ENCODE data around the gene CST4.

- TF ChIP-seq SNAI2 (CRISPR knock-in tag; IDR thresholded peaks at IDR 0.05) (no peak), ARNTL (CRISPR knock-in tag; IDR thresholded peaks at IDR 0.05; ENCODE audit: borderline replicate concordance, low read depth) (no peak)
Measured at GRCh38 chr20:23645575-23645974, 43.3 kb downstream of the CST4 start.

All from SK-N-SH treated with all-trans-retinoic acid at 6 μM for 48 hours (cell line).